DMS153 treated with DMSO at 0.1 percent for 48 hours (cell line): ENCODE data around the gene TWIST2.

Source experiments
- DNase-seq: peaks from one replicate; lab custom pipeline; 2025; ENCODE audit not compliant: unreplicated experiment; lab: John Stamatoyannopoulos, UW

Gene TWIST2

DNA sequence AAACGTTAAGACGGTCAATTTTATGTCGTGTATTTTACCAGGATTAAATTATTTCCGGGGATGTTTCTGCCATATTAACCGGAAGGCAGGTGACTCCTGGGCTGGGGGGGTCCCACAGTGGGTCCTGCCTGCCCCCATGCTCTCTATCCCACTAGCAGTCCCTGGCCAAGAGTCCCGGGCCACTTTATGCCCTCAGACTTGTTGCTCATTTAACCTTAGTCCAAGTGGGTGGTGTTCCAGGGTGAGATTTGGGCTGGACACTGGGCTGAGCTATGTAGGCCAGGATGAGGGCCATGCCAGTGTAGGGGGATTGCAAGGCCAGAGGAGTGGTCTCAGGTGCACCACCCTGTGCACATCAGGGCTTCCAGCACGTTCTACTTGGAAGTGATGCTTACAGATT is 24.1 kb downstream of the TWIST2 start:
- DNase-seq = no peak

GRCh38 chr2:238872628-238873380 is 24.9 kb downstream of the TWIST2 start:
- DNase-seq = no peak

DNA sequence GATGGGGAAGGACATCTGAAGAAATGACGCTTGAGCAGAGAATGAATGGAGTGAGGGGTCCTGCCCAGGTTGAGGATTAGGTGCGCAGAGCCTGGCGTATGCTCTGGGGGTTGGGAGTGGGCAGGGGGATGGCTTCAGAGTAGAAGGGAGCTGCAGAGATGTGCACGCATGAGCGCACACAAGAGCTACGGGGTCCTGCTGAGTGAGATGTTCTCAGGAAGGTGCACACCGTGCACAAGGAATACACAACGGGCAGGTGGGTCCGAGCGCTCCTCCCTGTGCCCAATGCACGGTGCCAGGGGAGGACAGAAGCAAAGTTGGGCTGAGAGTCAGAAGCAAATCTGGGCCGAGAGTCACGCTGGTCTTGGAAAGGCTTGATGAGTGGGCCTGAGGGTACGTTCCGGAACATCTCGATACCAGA is 25.5 kb downstream of the TWIST2 start:
- DNase-seq = no peak

- no peak for DNase-seq
Measured at GRCh38 chr2:238873841-238874240, 26.0 kb downstream of the TWIST2 start.

DNA sequence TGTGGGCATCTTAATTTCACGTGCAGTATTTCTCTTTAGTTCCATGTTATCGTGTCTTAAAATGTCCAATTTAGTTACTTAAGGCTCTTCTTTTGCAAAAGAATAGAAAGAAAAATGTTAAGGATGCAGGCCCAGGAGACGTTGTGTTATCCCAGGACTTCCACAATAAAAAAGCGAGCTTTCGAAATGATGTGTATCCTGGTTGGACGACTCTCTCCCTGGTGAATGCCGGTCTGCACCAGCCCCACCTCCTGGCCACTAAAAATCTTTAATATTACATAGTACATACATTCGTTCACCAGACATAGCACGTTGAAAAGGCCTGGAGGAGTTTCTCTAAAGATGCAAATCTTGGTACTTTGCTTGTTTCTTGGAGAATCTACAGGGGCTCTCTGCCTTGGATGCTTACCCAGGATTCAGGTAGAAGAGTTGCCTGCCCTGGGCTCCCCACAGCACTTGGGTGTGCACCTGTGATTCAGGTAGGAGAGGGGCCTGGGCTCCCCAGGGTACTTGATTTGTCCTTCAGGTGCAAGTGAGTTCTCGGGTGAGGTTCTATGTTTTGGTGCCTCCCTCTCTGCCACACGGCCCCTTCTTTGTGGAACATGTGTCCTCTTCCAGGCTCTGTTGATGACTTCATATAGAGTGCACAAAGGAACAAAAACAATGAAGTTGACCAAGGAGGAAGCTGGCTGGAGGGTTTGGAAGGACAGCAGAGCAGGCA is 26.6 kb downstream of the TWIST2 start:
- no peak for DNase-seq

DNA sequence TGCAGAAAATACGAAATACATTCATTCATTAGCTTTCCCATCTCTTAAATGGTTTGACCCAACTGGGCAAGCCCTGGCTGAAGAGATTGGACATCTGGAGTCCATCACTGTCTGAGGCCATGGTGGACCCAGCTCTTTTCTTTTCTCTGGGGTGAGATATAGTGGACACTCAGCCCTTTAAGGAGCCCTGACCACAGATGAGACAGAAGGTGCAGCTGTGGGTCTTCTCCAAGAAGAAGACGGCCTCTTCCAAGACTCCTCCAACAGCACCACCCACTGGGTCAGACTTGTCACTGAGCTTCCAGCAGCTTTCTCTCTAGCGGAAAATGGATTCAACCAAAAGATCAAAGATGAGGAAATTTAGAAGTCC is 27.2 kb downstream of the TWIST2 start:
- no peak for DNase-seq

DNA sequence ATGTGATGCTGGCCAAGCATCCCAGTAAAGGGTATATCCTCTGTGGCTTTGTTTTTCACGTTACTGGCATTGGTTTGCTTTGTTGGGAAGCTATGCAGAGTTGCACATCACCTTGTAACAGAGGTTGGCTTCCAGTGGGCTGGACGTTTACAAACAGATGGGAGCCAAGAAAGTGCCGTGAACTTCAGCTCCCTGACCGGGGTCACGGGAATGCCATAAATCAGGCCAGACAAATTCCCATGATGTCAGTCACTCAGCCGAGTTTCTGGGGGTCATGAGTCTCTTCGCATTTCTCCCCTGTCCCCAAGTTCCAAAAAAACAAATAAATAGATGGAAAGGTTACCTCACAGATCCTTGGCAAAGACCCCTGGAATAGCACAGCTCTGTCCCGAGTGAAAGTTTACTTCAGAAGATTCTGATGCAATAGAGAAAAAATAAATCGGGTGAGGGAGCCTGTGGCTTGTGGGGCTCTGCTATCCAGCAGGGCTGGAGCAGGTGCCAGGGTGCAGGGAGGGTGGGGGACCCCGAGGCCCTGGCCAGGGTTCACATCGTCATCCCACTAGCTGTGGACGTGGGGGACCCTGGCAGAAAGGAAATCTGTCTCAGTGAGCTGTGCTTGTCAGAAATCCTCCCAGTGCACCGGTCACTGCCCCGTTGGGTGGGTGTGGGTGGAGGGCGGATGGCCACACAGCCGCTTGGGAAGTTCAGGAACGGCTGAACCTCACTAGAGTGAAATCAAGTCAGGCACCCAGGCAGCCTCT is 27.8 kb downstream of the TWIST2 start:
- DNase-seq = no peak

GRCh38 chr2:238876232-238876630 is 28.3 kb downstream of the TWIST2 start:
- no peak for DNase-seq

DNA sequence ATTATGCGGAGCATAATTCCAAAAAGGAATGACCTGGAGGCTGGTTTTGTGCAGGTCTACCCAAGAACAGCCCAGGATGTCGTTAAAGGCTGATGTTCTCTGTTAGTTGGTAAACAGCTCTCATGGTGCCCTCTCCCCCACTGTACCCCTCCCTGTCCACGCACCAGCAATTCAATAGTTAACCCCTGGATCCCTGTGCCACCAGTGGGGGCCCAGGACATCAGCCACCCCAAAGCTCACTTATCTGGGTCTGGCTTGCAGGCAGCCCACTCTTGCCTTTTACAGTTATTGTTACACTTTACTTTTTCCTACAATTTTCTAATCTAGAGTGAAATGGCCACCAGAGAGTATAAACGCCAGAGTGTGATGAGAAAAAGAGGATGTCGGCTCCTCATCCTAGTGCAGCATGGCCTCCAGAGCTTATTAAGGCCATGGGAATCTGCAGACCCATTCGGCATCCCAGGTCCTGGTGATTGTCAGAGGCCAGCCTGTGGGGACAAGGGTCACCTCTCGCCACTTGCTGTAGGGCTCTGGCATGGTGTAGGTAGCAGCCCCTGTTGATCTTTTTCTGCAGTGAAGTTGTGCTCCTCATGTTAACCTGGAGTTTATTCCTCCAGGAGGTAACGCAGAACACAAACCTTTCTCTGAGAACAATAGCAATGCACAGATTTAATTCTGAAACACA is 30.3 kb downstream of the TWIST2 start:
- no peak for DNase-seq

DNA sequence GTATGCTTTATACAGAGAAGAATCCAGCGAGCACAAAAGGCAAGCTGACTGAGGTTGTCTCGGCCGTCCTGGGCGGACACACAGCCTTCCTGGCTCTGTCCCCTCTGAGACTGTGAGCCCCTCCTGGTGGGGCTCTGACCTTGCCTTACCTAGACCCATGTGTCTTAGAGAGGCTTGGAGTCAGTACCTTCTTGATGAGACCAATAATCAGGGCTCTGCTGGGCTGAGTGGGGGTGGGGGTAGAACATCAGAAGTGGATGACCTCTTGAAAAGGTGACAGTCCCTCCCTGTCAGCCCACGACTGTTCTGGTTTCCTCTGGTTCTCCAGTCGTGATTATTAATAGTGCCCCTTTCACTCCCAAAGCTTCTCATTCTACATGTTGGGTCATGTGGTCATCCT is 31.2 kb downstream of the TWIST2 start:
- DNase-seq = no peak

DNA sequence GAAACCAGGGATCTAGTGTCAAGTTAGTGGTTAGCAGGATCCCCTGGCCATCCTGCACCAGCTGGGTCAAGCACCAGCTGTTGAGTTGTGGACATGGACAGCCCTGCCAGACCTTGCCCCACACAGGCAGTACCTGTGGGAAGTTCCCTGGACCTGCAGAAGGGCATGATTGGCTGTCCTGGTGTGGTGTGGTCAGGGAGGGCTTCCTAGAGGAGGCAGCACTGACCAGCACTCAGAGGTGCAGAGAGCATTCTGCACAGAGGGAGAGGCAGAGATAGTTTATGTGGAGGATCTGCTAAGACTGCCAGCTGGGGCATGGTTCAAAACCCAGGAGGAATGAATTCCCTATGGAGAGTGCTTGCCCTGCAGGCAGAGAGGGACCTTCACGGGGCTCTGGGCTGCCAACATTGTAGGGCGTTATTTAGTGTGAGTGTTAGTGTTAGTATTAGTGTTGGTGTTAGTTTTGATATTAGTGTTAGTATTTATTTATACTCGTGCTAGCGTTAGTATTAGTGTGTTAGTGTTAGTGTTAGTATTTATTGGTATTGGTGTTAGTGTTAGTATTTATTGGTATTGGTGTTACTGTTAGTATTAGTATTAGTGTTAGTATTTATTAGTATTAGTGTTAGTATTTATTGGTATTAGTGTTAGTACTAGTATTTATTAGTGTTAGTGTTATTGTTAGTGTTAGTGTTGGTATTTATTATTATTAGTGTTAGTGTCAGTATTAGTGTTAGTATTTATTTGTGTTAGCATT is 31.9 kb downstream of the TWIST2 start:
- no peak for DNase-seq

GRCh38 chr2:238881353-238882081 is 33.6 kb downstream of the TWIST2 start:
- no peak for DNase-seq

GRCh38 chr2:238882082-238882755 is 34.3 kb downstream of the TWIST2 start:
- DNase-seq = no peak

GRCh38 chr2:238883421-238883901 is 35.6 kb downstream of the TWIST2 start:
- DNase-seq = no peak

DNA sequence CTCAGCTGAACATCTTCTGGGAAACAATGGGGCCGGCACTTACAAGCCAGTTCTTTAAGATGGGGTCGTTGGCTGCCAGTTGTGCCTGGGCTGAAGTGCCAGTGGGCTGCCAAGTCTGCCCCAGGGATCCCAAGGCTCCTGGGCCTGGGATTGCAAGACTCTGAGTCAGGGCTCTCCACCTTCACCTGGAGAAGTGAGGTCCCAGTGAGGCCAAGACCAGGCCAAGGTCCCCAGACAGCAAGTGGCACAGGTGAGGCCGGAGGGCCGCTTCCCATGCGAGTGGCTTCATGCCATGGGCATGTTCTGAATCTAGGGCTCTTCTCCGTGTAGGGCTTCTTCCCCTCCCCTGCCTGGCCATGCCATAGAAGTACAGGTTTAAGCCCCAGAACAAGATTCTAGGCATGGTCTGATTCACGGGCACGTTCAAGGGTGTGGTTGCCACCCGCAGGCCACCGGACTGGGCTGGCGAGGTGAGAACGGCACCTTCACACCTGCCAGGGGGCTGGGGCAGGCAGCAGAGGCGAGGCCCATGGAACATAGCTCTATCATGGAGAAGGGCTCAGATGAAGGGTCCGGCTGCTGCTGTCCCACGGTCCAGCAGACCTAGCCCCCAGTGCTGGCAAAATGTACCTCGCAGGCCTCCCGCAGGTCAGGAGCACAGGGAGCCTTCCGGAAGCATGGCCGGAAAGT is 36.4 kb downstream of the TWIST2 start:
- no peak for DNase-seq

- no peak for DNase-seq
Measured at GRCh38 chr2:238884812-238885408, 37.0 kb downstream of the TWIST2 start.

DNA sequence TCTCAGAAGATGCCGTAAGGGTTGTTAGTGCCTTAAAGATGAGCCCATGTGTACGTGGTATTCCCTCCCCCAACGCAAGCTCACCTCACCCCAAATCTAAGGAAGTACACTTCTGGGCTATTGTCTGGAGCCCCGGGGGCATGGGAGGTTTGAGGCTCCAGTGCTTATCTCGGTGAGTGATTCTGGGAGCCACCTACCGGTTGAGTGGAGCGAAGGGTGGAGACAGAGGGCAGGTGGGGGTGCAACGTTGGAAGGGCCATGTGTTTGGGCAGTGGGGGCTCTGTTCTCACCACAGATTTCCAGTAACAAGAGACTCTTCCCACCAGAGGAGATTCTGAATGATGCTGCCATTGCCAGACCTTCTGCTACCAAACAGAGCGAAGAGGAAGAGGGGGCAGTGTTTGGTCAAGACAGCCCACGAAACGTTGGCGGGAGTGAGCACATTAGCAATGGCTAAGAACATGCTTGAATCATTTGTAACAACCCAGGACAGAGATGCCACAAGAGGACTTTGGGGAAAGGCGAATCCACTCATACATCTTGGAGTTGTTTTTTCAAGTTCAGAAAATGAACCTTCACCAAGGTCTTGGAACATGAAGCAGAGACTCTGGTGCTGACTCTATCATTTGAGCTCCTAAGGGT is 38.7 kb downstream of the TWIST2 start:
- DNase-seq = no peak

DNA sequence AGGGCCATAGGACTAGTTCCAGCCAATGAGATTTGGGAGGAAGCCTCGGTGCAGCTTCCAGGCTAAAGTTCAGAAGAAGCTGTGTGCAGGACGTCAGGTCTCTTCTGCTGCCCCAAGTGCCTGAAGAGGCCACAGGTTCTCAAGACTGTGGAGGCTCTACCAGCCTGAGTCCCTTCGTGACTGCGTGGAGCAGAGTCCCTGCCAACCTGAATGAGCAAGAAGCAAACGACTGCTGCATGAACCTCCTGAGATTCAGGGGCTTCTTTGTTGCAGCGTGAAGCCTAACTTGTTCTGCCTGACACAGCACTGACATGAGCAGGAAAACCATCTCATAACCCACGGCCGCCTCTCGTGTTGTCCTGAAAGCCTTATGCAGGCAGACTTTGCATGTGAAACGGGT is 39.7 kb downstream of the TWIST2 start:
- no peak for DNase-seq
